NCI-H2081 (cell line): ENCODE results near the gene MBOAT2.
"Not testable (repeated sequence)": the region's sequence is repeated elsewhere in the genome, so short reads cannot be mapped to it uniquely, and the experiment has no call there.

ENCODE experiments used
- DNase-seq, 2 experiments: peaks; one replicate each; lab custom pipeline; 2025; lab: John Stamatoyannopoulos, UW

The MBOAT2 gene

GRCh38 chr2:8896671-8897070, 106.8 kb downstream of the MBOAT2 start:
- not testable (repeated sequence) for DNase-seq

- DNase-seq: not testable (repeated sequence)
These were observed 108.2 kb downstream of the MBOAT2 start for GRCh38 chr2:8895087-8895912.

- peak; percentile 59 to 71 for DNase-seq
These were observed 109.3 kb downstream of the MBOAT2 start for GRCh38 chr2:8893978-8894820.

GRCh38 chr2:8893474-8893873, 110.0 kb downstream of the MBOAT2 start:
- DNase-seq: peak in 1 of 2 experiments; percentile 24

- DNase-seq: no peak
These were observed 111.4 kb downstream of the MBOAT2 start for GRCh38 chr2:8892111-8892510.

- no peak for DNase-seq
These were observed 113.5 kb downstream of the MBOAT2 start for GRCh38 chr2:8889978-8890377.

- DNase-seq: no peak
These were observed 114.5 kb downstream of the MBOAT2 start for GRCh38 chr2:8888963-8889362.

- DNase-seq: no peak
These were observed 116.6 kb downstream of the MBOAT2 start for GRCh38 chr2:8886876-8887275.

- DNase-seq: no peak
These were observed 117.3 kb downstream of the MBOAT2 start for GRCh38 chr2:8886202-8886518.

GRCh38 chr2:8885449-8886201, 117.9 kb downstream of the MBOAT2 start:
- peak in 1 of 2 experiments; percentile 32 for DNase-seq

- DNase-seq: peak in 1 of 2 experiments; percentile 40
These were observed 118.7 kb downstream of the MBOAT2 start for GRCh38 chr2:8884812-8885211.

GRCh38 chr2:8882094-8882493, 121.4 kb downstream of the MBOAT2 start:
- peak in 1 of 2 experiments; percentile 52 for DNase-seq

- no peak for DNase-seq
These were observed 125.6 kb downstream of the MBOAT2 start for GRCh38 chr2:8877894-8878293.

GRCh38 chr2:8877332-8877731, 126.2 kb downstream of the MBOAT2 start:
- peak in 1 of 2 experiments; percentile 9 for DNase-seq

- no peak for DNase-seq
These were observed 126.9 kb downstream of the MBOAT2 start for GRCh38 chr2:8876628-8877027.

GRCh38 chr2:8872821-8873432, 130.6 kb downstream of the MBOAT2 start:
- DNase-seq: peak; percentile 71 to 79

GRCh38 chr2:8870441-8870840, 133.0 kb downstream of the MBOAT2 start:
- no peak for DNase-seq

GRCh38 chr2:8867363-8867762, 136.1 kb downstream of the MBOAT2 start:
- no peak for DNase-seq

GRCh38 chr2:8863331-8863953, 140.0 kb downstream of the MBOAT2 start:
- no peak for DNase-seq

GRCh38 chr2:8862230-8862629, 141.3 kb downstream of the MBOAT2 start:
- no peak for DNase-seq

- no peak for DNase-seq
These were observed 141.7 kb downstream of the MBOAT2 start for GRCh38 chr2:8861797-8862196.
